ENCODE data around the gene PTH1R.

PTH1R gene

GRCh38 chr3:46930166-46930944 lies 52.8 kb downstream of the PTH1R start:
- Histone ChIP-seq H3K4me3 (ENCODE audit: low read length) (no peak overlapping the region), H3K27me3 (ENCODE audit: control insufficient read depth, insufficient read depth, low read length) (no peaks in the 10 kb centered on the region), H3K36me3 (ENCODE audit: control insufficient read depth, insufficient read depth, low read length) (peaks cover 6% of the 10 kb centered on the region), H3K9ac (ENCODE audit: low read length) (no peak overlapping the region), H3K27ac (ENCODE audit: low read depth, low read length) (peak overlapping the region; percentile 87), H3K4me1 (ENCODE audit: control insufficient read depth, insufficient read depth, low read length) (peaks cover 52% of the 10 kb centered on the region)

- no peak overlapping the region for H3K4me3 ChIP-seq (ENCODE audit: low read length)
- H3K4me1 ChIP-seq (ENCODE audit: control insufficient read depth, insufficient read depth, low read length): peaks cover 58% of the 10 kb centered on the region
- no peaks in the 10 kb centered on the region for H3K27me3 ChIP-seq (ENCODE audit: control insufficient read depth, insufficient read depth, low read length)
- H3K9ac ChIP-seq (ENCODE audit: low read length): no peak overlapping the region
- H3K36me3 ChIP-seq (ENCODE audit: control insufficient read depth, insufficient read depth, low read length): peaks cover 3% of the 10 kb centered on the region
- peak overlapping the region; percentile 87 for H3K27ac ChIP-seq (ENCODE audit: low read depth, low read length)
Observed at GRCh38 chr3:46930945-46931403, 53.5 kb downstream of the PTH1R start.

GRCh38 chr3:46931631-46932331 lies 54.3 kb downstream of the PTH1R start:
- peak overlapping the region; percentile 28 for H3K4me3 ChIP-seq (ENCODE audit: low read length)
- H3K9ac ChIP-seq (ENCODE audit: low read length): no peak overlapping the region

GRCh38 chr3:46932455-46933225 lies 55.1 kb downstream of the PTH1R start:
- H3K4me3 ChIP-seq (ENCODE audit: low read length): no peak overlapping the region
- no peaks in the 10 kb centered on the region for H3K27me3 ChIP-seq (ENCODE audit: control insufficient read depth, insufficient read depth, low read length)
- H3K4me1 ChIP-seq (ENCODE audit: control insufficient read depth, insufficient read depth, low read length): peaks cover 63% of the 10 kb centered on the region
- H3K27ac ChIP-seq (ENCODE audit: low read depth, low read length): peak overlapping the region; percentile 87
- H3K9ac ChIP-seq (ENCODE audit: low read length): no peak overlapping the region
- peaks cover 5% of the 10 kb centered on the region for H3K36me3 ChIP-seq (ENCODE audit: control insufficient read depth, insufficient read depth, low read length)

More at GRCh38 chr3:46931631-46932331, 54.3 kb downstream of the PTH1R start:
- Histone ChIP-seq H3K36me3 (ENCODE audit: control insufficient read depth, insufficient read depth, low read length) (no peaks in the 10 kb centered on the region), H3K27ac (ENCODE audit: low read depth, low read length) (peak overlapping the region; percentile 87), H3K27me3 (ENCODE audit: control insufficient read depth, insufficient read depth, low read length) (no peaks in the 10 kb centered on the region), H3K4me1 (ENCODE audit: control insufficient read depth, insufficient read depth, low read length) (peaks cover 63% of the 10 kb centered on the region)

- Histone ChIP-seq H3K4me3 (ENCODE audit: low read length) (no peak overlapping the region), H3K27ac (ENCODE audit: low read depth, low read length) (peak overlapping the region; percentile 87), H3K27me3 (ENCODE audit: control insufficient read depth, insufficient read depth, low read length) (no peaks in the 10 kb centered on the region), H3K9ac (ENCODE audit: low read length) (no peak overlapping the region), H3K4me1 (ENCODE audit: control insufficient read depth, insufficient read depth, low read length) (peaks cover 63% of the 10 kb centered on the region), H3K36me3 (ENCODE audit: control insufficient read depth, insufficient read depth, low read length) (peaks cover 9% of the 10 kb centered on the region)
Observed at GRCh38 chr3:46933261-46933660, 55.7 kb downstream of the PTH1R start.

GRCh38 chr3:46934072-46934471 lies 56.6 kb downstream of the PTH1R start:
- H3K36me3 ChIP-seq (ENCODE audit: control insufficient read depth, insufficient read depth, low read length): peaks cover 9% of the 10 kb centered on the region
- peak overlapping the region; percentile 84 for H3K27ac ChIP-seq (ENCODE audit: low read depth, low read length)
- H3K9ac ChIP-seq (ENCODE audit: low read length): no peak overlapping the region
- no peak overlapping the region for H3K4me3 ChIP-seq (ENCODE audit: low read length)
- H3K4me1 ChIP-seq (ENCODE audit: control insufficient read depth, insufficient read depth, low read length): peaks cover 65% of the 10 kb centered on the region
- H3K27me3 ChIP-seq (ENCODE audit: control insufficient read depth, insufficient read depth, low read length): no peaks in the 10 kb centered on the region

- no peaks in the 10 kb centered on the region for H3K27me3 ChIP-seq (ENCODE audit: control insufficient read depth, insufficient read depth, low read length)
- no peak overlapping the region for H3K9ac ChIP-seq (ENCODE audit: low read length)
- peak overlapping the region; percentile 84 for H3K27ac ChIP-seq (ENCODE audit: low read depth, low read length)
- H3K4me1 ChIP-seq (ENCODE audit: control insufficient read depth, insufficient read depth, low read length): peaks cover 60% of the 10 kb centered on the region
- peak overlapping the region; percentile 11 for H3K4me3 ChIP-seq (ENCODE audit: low read length)
- H3K36me3 ChIP-seq (ENCODE audit: control insufficient read depth, insufficient read depth, low read length): peaks cover 9% of the 10 kb centered on the region
Observed at GRCh38 chr3:46934498-46935167, 57.1 kb downstream of the PTH1R start.

GRCh38 chr3:46935168-46935858 lies 57.8 kb downstream of the PTH1R start:
- H3K9ac ChIP-seq (ENCODE audit: low read length): no peak overlapping the region
- H3K36me3 ChIP-seq (ENCODE audit: control insufficient read depth, insufficient read depth, low read length): peaks cover 11% of the 10 kb centered on the region
- H3K4me3 ChIP-seq (ENCODE audit: low read length): peak overlapping the region; percentile 11
- H3K27me3 ChIP-seq (ENCODE audit: control insufficient read depth, insufficient read depth, low read length): no peaks in the 10 kb centered on the region
- H3K4me1 ChIP-seq (ENCODE audit: control insufficient read depth, insufficient read depth, low read length): peaks cover 56% of the 10 kb centered on the region
- peak overlapping the region; percentile 84 for H3K27ac ChIP-seq (ENCODE audit: low read depth, low read length)

GRCh38 chr3:46935989-46936558 lies 58.6 kb downstream of the PTH1R start:
- peaks cover 48% of the 10 kb centered on the region for H3K4me1 ChIP-seq (ENCODE audit: control insufficient read depth, insufficient read depth, low read length)
- no peak overlapping the region for H3K4me3 ChIP-seq (ENCODE audit: low read length)
- no peak overlapping the region for H3K9ac ChIP-seq (ENCODE audit: low read length)
- peaks cover 14% of the 10 kb centered on the region for H3K36me3 ChIP-seq (ENCODE audit: control insufficient read depth, insufficient read depth, low read length)
- no peaks in the 10 kb centered on the region for H3K27me3 ChIP-seq (ENCODE audit: control insufficient read depth, insufficient read depth, low read length)
- peak overlapping the region; percentile 11 for H3K27ac ChIP-seq (ENCODE audit: low read depth, low read length)

- H3K27me3 ChIP-seq (ENCODE audit: control insufficient read depth, insufficient read depth, low read length): no peaks in the 10 kb centered on the region
- H3K4me3 ChIP-seq (ENCODE audit: low read length): no peak overlapping the region
- peaks cover 41% of the 10 kb centered on the region for H3K4me1 ChIP-seq (ENCODE audit: control insufficient read depth, insufficient read depth, low read length)
- H3K27ac ChIP-seq (ENCODE audit: low read depth, low read length): no peak overlapping the region
- no peak overlapping the region for H3K9ac ChIP-seq (ENCODE audit: low read length)
- H3K36me3 ChIP-seq (ENCODE audit: control insufficient read depth, insufficient read depth, low read length): peaks cover 14% of the 10 kb centered on the region
Observed at GRCh38 chr3:46936733-46937250, 59.3 kb downstream of the PTH1R start.

GRCh38 chr3:46938118-46938517 lies 60.6 kb downstream of the PTH1R start:
- Histone ChIP-seq H3K4me1 (ENCODE audit: control insufficient read depth, insufficient read depth, low read length) (peaks cover 28% of the 10 kb centered on the region), H3K4me3 (ENCODE audit: low read length) (no peak overlapping the region), H3K36me3 (ENCODE audit: control insufficient read depth, insufficient read depth, low read length) (peaks cover 14% of the 10 kb centered on the region), H3K27me3 (ENCODE audit: control insufficient read depth, insufficient read depth, low read length) (no peaks in the 10 kb centered on the region), H3K27ac (ENCODE audit: low read depth, low read length) (no peak overlapping the region), H3K9ac (ENCODE audit: low read length) (no peak overlapping the region)

Data from rectal smooth muscle tissue (tissue), 1 donor.